ENCODE measurements around the gene SFMBT2.

Gene SFMBT2

GRCh38 chr10:7378602-7379403 is 32.0 kb downstream of the SFMBT2 start:
- no peak for TF ChIP-seq YY1 (IDR thresholded peaks at IDR 0.05; ENCODE audit: insufficient read depth, insufficient read length)
- no peak for TF ChIP-seq SUZ12 (IDR thresholded peaks at IDR 0.05; ENCODE audit: extremely low read depth, insufficient read depth, insufficient read length)
- no peak for TF ChIP-seq ZNF274 (IDR thresholded peaks at IDR 0.05; ENCODE audit: low read depth, low read length)
- Histone ChIP-seq H3K4me1 (ENCODE audit: insufficient read depth, insufficient read length) (no peaks in the 10 kb centered on the region), H3K9ac (ENCODE audit: insufficient read length, low read depth) (no peak overlapping the region), H3K9me3 (ENCODE audit: insufficient read depth, low read length) (no peaks in the 10 kb centered on the region), H3K4me3 (ENCODE audit: insufficient read length, low read depth) (no peak overlapping the region), H3K27me3 (ENCODE audit: insufficient read depth, insufficient read length) (no peaks in the 10 kb centered on the region), H3K36me3 (ENCODE audit: insufficient read depth, insufficient read length, low read length) (peaks cover 12% of the 10 kb centered on the region)
- DNase-seq (ENCODE audit: low read depth, low spot score), result no peak

DNA sequence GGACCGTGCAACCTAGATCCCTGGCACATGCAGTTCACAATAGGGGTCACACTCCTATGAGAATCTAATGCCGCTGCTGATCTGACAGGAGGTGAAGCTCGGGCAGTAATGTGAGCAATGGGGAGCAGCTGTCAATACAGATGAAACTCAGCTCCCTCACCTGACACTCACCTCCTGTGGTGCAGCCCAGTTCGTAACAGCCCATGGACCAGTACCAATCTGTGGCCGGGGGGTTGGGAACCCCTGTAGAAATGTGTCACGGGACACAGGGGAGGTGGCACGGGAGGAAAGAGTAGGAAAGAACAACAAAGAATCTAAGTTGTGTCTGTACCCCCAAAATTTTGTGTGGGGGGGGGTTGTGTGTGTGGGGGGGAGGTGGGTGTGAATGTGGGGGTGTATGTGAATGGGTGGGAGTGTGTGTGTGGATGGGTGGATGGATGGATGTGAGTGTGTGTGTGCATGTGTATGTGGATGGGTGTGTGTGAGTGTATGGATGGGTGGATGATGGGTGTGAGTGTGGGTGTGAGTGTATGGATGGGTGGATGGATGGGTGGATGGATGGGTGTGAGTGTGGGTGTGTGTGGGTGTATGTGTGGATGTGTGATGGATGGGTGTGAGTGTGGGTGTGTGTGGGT is 33.1 kb downstream of the SFMBT2 start:
- Histone ChIP-seq H3K9me3 (ENCODE audit: insufficient read depth, low read length) (no peaks in the 10 kb centered on the region), H3K27me3 (ENCODE audit: insufficient read depth, insufficient read length) (no peaks in the 10 kb centered on the region), H3K36me3 (ENCODE audit: insufficient read depth, insufficient read length, low read length) (peaks cover 12% of the 10 kb centered on the region), H3K4me3 (ENCODE audit: insufficient read length, low read depth) (no peak overlapping the region), H3K4me1 (ENCODE audit: insufficient read depth, insufficient read length) (no peaks in the 10 kb centered on the region), H3K9ac (ENCODE audit: insufficient read length, low read depth) (no peak overlapping the region)
- TF ChIP-seq ZNF274 (IDR thresholded peaks at IDR 0.05; ENCODE audit: low read depth, low read length) (no peak), YY1 (IDR thresholded peaks at IDR 0.05; ENCODE audit: insufficient read depth, insufficient read length) (no peak), SUZ12 (IDR thresholded peaks at IDR 0.05; ENCODE audit: extremely low read depth, insufficient read depth, insufficient read length) (no peak)
- DNase-seq (ENCODE audit: low read depth, low spot score), result no peak

- H3K36me3 ChIP-seq (ENCODE audit: insufficient read depth, insufficient read length, low read length), result peaks cover 3% of the 10 kb centered on the region
- no peak overlapping the region for H3K4me3 ChIP-seq (ENCODE audit: insufficient read length, low read depth)
- H3K27me3 ChIP-seq (ENCODE audit: insufficient read depth, insufficient read length), result no peaks in the 10 kb centered on the region
- no peak for TF ChIP-seq ZNF274 (IDR thresholded peaks at IDR 0.05; ENCODE audit: low read depth, low read length)
- no peak overlapping the region for H3K9ac ChIP-seq (ENCODE audit: insufficient read length, low read depth)
- DNase-seq (ENCODE audit: low read depth, low spot score), result no peak
- no peaks in the 10 kb centered on the region for H3K9me3 ChIP-seq (ENCODE audit: insufficient read depth, low read length)
- H3K4me1 ChIP-seq (ENCODE audit: insufficient read depth, insufficient read length), result no peaks in the 10 kb centered on the region
These were observed 36.0 kb downstream of the SFMBT2 start for GRCh38 chr10:7374795-7375194.

DNA sequence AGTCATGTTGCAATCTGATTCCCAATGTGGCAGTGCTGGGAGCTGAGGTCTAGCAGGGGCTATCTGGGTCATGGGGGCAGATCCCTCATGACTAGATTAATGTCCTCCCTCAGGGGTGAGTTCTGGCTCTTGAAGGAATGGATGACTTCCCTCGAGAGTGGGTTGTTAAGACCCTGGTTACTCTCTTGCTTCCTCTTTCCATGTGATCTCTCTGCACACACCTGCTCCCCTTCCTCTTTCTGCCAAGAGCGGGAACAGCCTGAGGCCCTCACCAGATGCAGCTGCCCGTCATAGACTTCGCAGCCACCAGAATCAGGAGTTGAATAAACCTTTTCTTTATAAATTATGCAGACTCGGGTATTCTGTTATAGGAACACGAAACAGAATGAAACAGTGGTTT is 37.8 kb downstream of the SFMBT2 start:
- Histone ChIP-seq H3K9ac (ENCODE audit: insufficient read length, low read depth) (no peak overlapping the region), H3K9me3 (ENCODE audit: insufficient read depth, low read length) (no peaks in the 10 kb centered on the region), H3K27me3 (ENCODE audit: insufficient read depth, insufficient read length) (no peaks in the 10 kb centered on the region), H3K4me3 (ENCODE audit: insufficient read length, low read depth) (no peak overlapping the region), H3K36me3 (ENCODE audit: insufficient read depth, insufficient read length, low read length) (peaks cover 4% of the 10 kb centered on the region), H3K4me1 (ENCODE audit: insufficient read depth, insufficient read length) (no peaks in the 10 kb centered on the region)
- no peak for DNase-seq (ENCODE audit: low read depth, low spot score)
- TF ChIP-seq YY1 (IDR thresholded peaks at IDR 0.05; ENCODE audit: insufficient read depth, insufficient read length) (no peak), SUZ12 (IDR thresholded peaks at IDR 0.05; ENCODE audit: extremely low read depth, insufficient read depth, insufficient read length) (no peak), ZNF274 (IDR thresholded peaks at IDR 0.05; ENCODE audit: low read depth, low read length) (no peak)

GRCh38 chr10:7372504-7372903 is 38.3 kb downstream of the SFMBT2 start:
- no peak overlapping the region for H3K9ac ChIP-seq (ENCODE audit: insufficient read length, low read depth)
- no peak overlapping the region for H3K4me3 ChIP-seq (ENCODE audit: insufficient read length, low read depth)
- H3K27me3 ChIP-seq (ENCODE audit: insufficient read depth, insufficient read length), result no peaks in the 10 kb centered on the region
- DNase-seq (ENCODE audit: low read depth, low spot score), result no peak
- no peak for TF ChIP-seq ZNF274 (IDR thresholded peaks at IDR 0.05; ENCODE audit: low read depth, low read length)
- no peak for TF ChIP-seq SUZ12 (IDR thresholded peaks at IDR 0.05; ENCODE audit: extremely low read depth, insufficient read depth, insufficient read length)
- no peak for TF ChIP-seq YY1 (IDR thresholded peaks at IDR 0.05; ENCODE audit: insufficient read depth, insufficient read length)
- H3K9me3 ChIP-seq (ENCODE audit: insufficient read depth, low read length), result no peaks in the 10 kb centered on the region
- H3K36me3 ChIP-seq (ENCODE audit: insufficient read depth, insufficient read length, low read length), result peaks cover 6% of the 10 kb centered on the region
- H3K4me1 ChIP-seq (ENCODE audit: insufficient read depth, insufficient read length), result no peaks in the 10 kb centered on the region

DNA sequence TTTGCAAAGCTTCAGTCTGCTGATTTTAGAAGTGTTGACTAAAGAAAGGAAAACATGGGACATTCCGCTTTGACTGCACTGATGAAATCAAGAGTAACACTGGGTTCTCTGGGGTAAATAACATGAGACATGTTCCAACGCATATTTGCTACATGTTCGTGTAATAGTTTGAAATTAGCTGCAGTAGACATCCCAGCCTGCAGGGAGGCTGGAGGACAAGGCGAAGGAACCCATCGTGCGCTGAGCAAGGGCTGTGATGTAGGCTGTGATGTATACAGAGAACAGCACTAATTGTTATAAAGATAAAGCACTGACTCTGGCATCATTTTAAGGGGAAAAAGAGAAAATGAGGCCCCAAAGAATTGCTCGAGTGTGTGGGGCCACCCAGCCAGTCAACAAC is 40.3 kb downstream of the SFMBT2 start:
- Histone ChIP-seq H3K4me3 (ENCODE audit: insufficient read length, low read depth) (no peak overlapping the region), H3K27me3 (ENCODE audit: insufficient read depth, insufficient read length) (no peaks in the 10 kb centered on the region), H3K9me3 (ENCODE audit: insufficient read depth, low read length) (no peaks in the 10 kb centered on the region), H3K4me1 (ENCODE audit: insufficient read depth, insufficient read length) (no peaks in the 10 kb centered on the region), H3K36me3 (ENCODE audit: insufficient read depth, insufficient read length, low read length) (peaks cover 11% of the 10 kb centered on the region), H3K9ac (ENCODE audit: insufficient read length, low read depth) (no peak overlapping the region)
- no peak for DNase-seq (ENCODE audit: low read depth, low spot score)
- TF ChIP-seq SUZ12 (IDR thresholded peaks at IDR 0.05; ENCODE audit: extremely low read depth, insufficient read depth, insufficient read length) (no peak), ZNF274 (IDR thresholded peaks at IDR 0.05; ENCODE audit: low read depth, low read length) (no peak), YY1 (IDR thresholded peaks at IDR 0.05; ENCODE audit: insufficient read depth, insufficient read length) (no peak)

- no peak for DNase-seq (ENCODE audit: low read depth, low spot score)
- Histone ChIP-seq H3K36me3 (ENCODE audit: insufficient read depth, insufficient read length, low read length) (peaks cover 18% of the 10 kb centered on the region), H3K4me1 (ENCODE audit: insufficient read depth, insufficient read length) (no peaks in the 10 kb centered on the region), H3K4me3 (ENCODE audit: insufficient read length, low read depth) (no peak overlapping the region), H3K27me3 (ENCODE audit: insufficient read depth, insufficient read length) (no peaks in the 10 kb centered on the region), H3K9ac (ENCODE audit: insufficient read length, low read depth) (no peak overlapping the region), H3K9me3 (ENCODE audit: insufficient read depth, low read length) (no peaks in the 10 kb centered on the region)
- TF ChIP-seq YY1 (IDR thresholded peaks at IDR 0.05; ENCODE audit: insufficient read depth, insufficient read length), result no peak
- TF ChIP-seq ZNF274 (IDR thresholded peaks at IDR 0.05; ENCODE audit: low read depth, low read length), result no peak
- no peak for TF ChIP-seq SUZ12 (IDR thresholded peaks at IDR 0.05; ENCODE audit: extremely low read depth, insufficient read depth, insufficient read length)
These were observed 45.6 kb downstream of the SFMBT2 start for GRCh38 chr10:7365027-7365745.

Measured in NT2/D1 (cell line).